K562 (cell line): Measurements from ENCODE around the gene CDK11B. TPM values are rescaled to one million over a fixed set of nuclear protein-coding genes. Genes with fewer than 3 reads are reported as not detected.
"Not testable (repeated sequence)": the region's sequence is repeated elsewhere in the genome, so short reads cannot be mapped to it uniquely, and the experiment has no call there.

Source experiments
- ATAC-seq: fragments of 200-7000 bp; cut with Tn5 transposase; 3 replicates; pipeline ENCODE4 v1.9.1; 2020; ENCODE audit warnings: moderate library complexity
- BruUV-seq: library from RNA; stranded (reverse); fragments of 400-500 nt; replicated peaks from 2 replicates; lab custom pipeline; 2021; lab: Mats Ljungman, UMichigan
- CTCF ChIA-PET: fragments of 300-600 bp; formaldehyde crosslinking; extraction: SDS; loops from one replicate; lab custom pipeline; 2021; ENCODE audit warnings: low intra/inter-chr PET ratio; lab: Yijun Ruan, JAX
- POLR2A ChIA-PET: fragments of 300-600, 350-650 bp; sonication (Branson Sonifier 250); formaldehyde crosslinking; extraction: SDS; loops from one replicate; lab custom pipeline; 2021; ENCODE audit warnings: antibody characterized with exemption, inconsistent platforms; lab: Yijun Ruan, JAX
- DNase-seq, 4 experiments: peaks; one replicate each; pipeline versions ENCODE4 v3.0.0 to v3.0.0-alpha.2; 2011 to 2018; ENCODE audit warnings: low spot score in 3 of 4, mixed read lengths in 3 of 4; ENCODE audit errors: extremely low read depth in 1 of 4
- FAIRE-seq: peaks from 2 replicates; lab custom pipeline; 2011; peaks lifted over from hg19 to GRCh38; lab: Jason Lieb, UNC
- H2AFZ ChIP-seq: 2 replicates; pipeline ENCODE4 v1.6.0; 2011; ENCODE audit warnings: low read depth, low read length, control low read depth, inconsistent platforms
- H3K27ac ChIP-seq: fragments of 200-600 bp; 3 replicates; pipeline ENCODE4 v1.8.0; 2011; ENCODE audit warnings: low read depth, mild to moderate bottlenecking, control low read depth, inconsistent platforms, low read length, moderate library complexity, mixed read lengths; ENCODE audit errors: extremely low read depth
- H3K27me3 ChIP-seq, 2 experiments: fragments of 300-600 bp in 1 of 2; 2 replicates in 1 of 2; 3 replicates in 1 of 2; pipeline versions ENCODE4 v1.6.0 to v1.8.0; 2011; ENCODE audit warnings: inconsistent platforms in 2 of 2, low read length in 2 of 2, mild to moderate bottlenecking in 1 of 2, mixed read lengths in 1 of 2, moderate library complexity in 1 of 2; ENCODE audit not compliant: control insufficient read depth in 2 of 2, insufficient read depth in 2 of 2
- H3K36me3 ChIP-seq: fragments of 300-600 bp; 3 replicates; pipeline ENCODE4 v1.8.0; 2011; ENCODE audit warnings: mild to moderate bottlenecking, low read length, inconsistent platforms; ENCODE audit not compliant: control insufficient read depth, insufficient read depth
- H3K4me1 ChIP-seq, 2 experiments: fragments of 200-600 bp in 1 of 2; replicated peaks in 1 of 2; 2 replicates in 1 of 2; 3 replicates in 1 of 2; pipeline versions ENCODE4 v1.5.1 to v1.8.0; 2011; ENCODE audit warnings: inconsistent platforms in 2 of 2, low read length in 2 of 2, mild to moderate bottlenecking in 1 of 2, mixed read lengths in 1 of 2, moderate library complexity in 1 of 2; ENCODE audit not compliant: control insufficient read depth in 2 of 2, insufficient read depth in 2 of 2
- H3K4me2 ChIP-seq: 2 replicates; pipeline ENCODE4 v1.6.1; 2011; ENCODE audit warnings: low read length, control low read depth, inconsistent platforms, mixed read lengths; ENCODE audit not compliant: insufficient read depth
- H3K4me3 ChIP-seq: fragments of 200-600 bp; sonication (generic), shearing (Covaris generic); 2 replicates; pipeline ENCODE4 v1.5.1; 2016; ENCODE audit warnings: control low read depth, inconsistent platforms
- H3K79me2 ChIP-seq: fragments of 200-600 bp; 3 replicates; pipeline ENCODE4 v1.8.0; 2011; ENCODE audit warnings: low read length, inconsistent platforms; ENCODE audit not compliant: control insufficient read depth, insufficient read depth
- H3K9ac ChIP-seq, 2 experiments: 2 replicates each; pipeline versions ENCODE4 v1.6.0 to v1.6.1; 2011; ENCODE audit warnings: low read depth in 2 of 2, low read length in 2 of 2, control low read depth in 1 of 2, inconsistent platforms in 1 of 2, mild to moderate bottlenecking in 1 of 2, mixed read lengths in 1 of 2; ENCODE audit not compliant: insufficient read depth in 1 of 2
- H3K9me1 ChIP-seq: one replicate; pipeline ENCODE4 v1.6.0; 2011; ENCODE audit warnings: inconsistent platforms, mild to moderate bottlenecking, low read length, moderate library complexity; ENCODE audit not compliant: control insufficient read depth, insufficient read depth
- H3K9me3 ChIP-seq: replicated peaks from 2 replicates; pipeline ENCODE4 v1.5.1; 2011; ENCODE audit warnings: low read depth, low read length, inconsistent platforms; ENCODE audit not compliant: control insufficient read depth, insufficient read depth
- H4K20me1 ChIP-seq: replicated peaks from 2 replicates; pipeline ENCODE4 v1.6.1; 2011; ENCODE audit warnings: low read length, inconsistent platforms, mixed read lengths; ENCODE audit not compliant: control insufficient read depth, insufficient read depth
- PATZ1 ChIP-seq: fragments of 250-450 bp; sonication (Bioruptor Pico); IDR thresholded peaks from 2 replicates; pipeline ENCODE4 v1.5.0; 2020; ENCODE audit warnings: mild to moderate bottlenecking, borderline replicate concordance
- POLR2G ChIP-seq: fragments of 200-400 bp; formaldehyde crosslinking; IDR thresholded peaks from 2 replicates; pipeline ENCODE4 v1.6.1; 2017; ENCODE audit warnings: low read depth, mild to moderate bottlenecking, antibody characterized with exemption, low read length, moderate library complexity
- SIN3A ChIP-seq, 2 experiments: fragments of 150-350 bp in 1 of 2; IDR thresholded peaks; 2 replicates each; pipeline ENCODE4 v1.6.1; 2011 to 2016; ENCODE audit warnings: borderline replicate concordance in 2 of 2, low read depth in 2 of 2, low read length in 2 of 2, mild to moderate bottlenecking in 2 of 2, moderate library complexity in 2 of 2; ENCODE audit not compliant: control insufficient read depth in 1 of 2
- SMARCA4 ChIP-seq: fragments of 450-650 bp; IDR thresholded peaks from 2 replicates; pipeline ENCODE4 v1.6.1; 2016
- ZKSCAN1 ChIP-seq: fragments of 150-350 bp; IDR thresholded peaks from 2 replicates; pipeline ENCODE4 v1.6.1; 2016; ENCODE audit warnings: low read depth, low read length
- WGBS: fragments of 100-300 bp; shearing (Covaris generic); methylation state at CpG from one replicate; pipeline ENCODE4 v1.1.6; 2016; ENCODE audit warnings: low coverage, mixed read lengths; ENCODE audit not compliant: insufficient coverage; ENCODE audit errors: missing lambda C conversion rate; 5-methylcytosine and 5-hydroxymethylcytosine counted together
- in situ Hi-C: fragments of 300-500 bp; cut with MboI; formaldehyde crosslinking; loops from 4 replicates; pipeline ENCODE4 v1.15.0; 2018; ENCODE audit warnings: inconsistent platforms, mixed read lengths
- intact Hi-C: fragments of 100-400 bp; cut with micrococcal nuclease; formaldehyde crosslinking; loops from 2 replicates; pipeline ENCODE4 v1.14.2; 2022
- polyA plus RNA-seq, 8 experiments: library from polyadenylated mRNA; depleted of rRNA in 4 of 8; stranded (reverse) in 5 of 8; unstranded in 3 of 8; fragments of >200 nt; fragmentation: Nextera tagmentation in 2 of 8; fragmentation: Illumina TruSeq in 1 of 8; extraction: Ambion mirVana in 2 of 8; extraction: Trizol in 1 of 8; gene quantifications; 2 replicates each; pipeline versions ENCODE4 v1.2.1 to v1.2.3, GENCODE V29; 2011 to 2014; ENCODE audit warnings: inconsistent platforms in 1 of 8, missing spikeins in 1 of 8
- total RNA-seq, 7 experiments: library from RNA; depleted of rRNA in 6 of 7; stranded (reverse); fragments of >200 nt in 6 of 7; fragmentation: Illumina TruSeq in 2 of 7; extraction: Trizol in 2 of 7; gene quantifications; 2 replicates each; pipeline versions ENCODE4 v1.2.1 to v1.2.3, GENCODE V29; 2011 to 2021; ENCODE audit warnings: low replicate concordance in 1 of 7
- TF ChIP-seq, protein P1 (sequence below): fragments of 250-450 bp; sonication (Bioruptor Pico); IDR thresholded peaks from 2 replicates; pipeline ENCODE4 v1.4.0; 2020

Gene CDK11B
- total and polyA plus RNA-seq, 9 of the 15 experiments (the other 6 are each of a cell fraction or from before 2014, with no cell fraction given) = 2.8 to 52.2 (median 19.5) TPM

- H4K20me1 ChIP-seq, FAIRE-seq, H3K4me3 ChIP-seq, intact Hi-C loops, DNase-seq, POLR2A ChIA-PET, H3K9ac ChIP-seq, in situ Hi-C loops, H3K9me1 ChIP-seq, H3K27me3 ChIP-seq, BruUV-seq, H2AFZ ChIP-seq, H3K9me3 ChIP-seq, ATAC-seq, H3K79me2 ChIP-seq, CTCF ChIA-PET, H3K4me1 ChIP-seq, H3K4me2 ChIP-seq, H3K27ac ChIP-seq: not testable (repeated sequence)
- peaks cover 18% of the 10 kb centered on the region; the same call in 1 of the 3 replicates for H3K36me3 ChIP-seq
- 94% methylated on average over 27 of the region's 27 CpGs for WGBS
- peak; percentile 49 for TF ChIP-seq POLR2G
These were observed 45.6 kb upstream of the CDK11B start for GRCh38 chr1:1704284-1704957.

DNA sequence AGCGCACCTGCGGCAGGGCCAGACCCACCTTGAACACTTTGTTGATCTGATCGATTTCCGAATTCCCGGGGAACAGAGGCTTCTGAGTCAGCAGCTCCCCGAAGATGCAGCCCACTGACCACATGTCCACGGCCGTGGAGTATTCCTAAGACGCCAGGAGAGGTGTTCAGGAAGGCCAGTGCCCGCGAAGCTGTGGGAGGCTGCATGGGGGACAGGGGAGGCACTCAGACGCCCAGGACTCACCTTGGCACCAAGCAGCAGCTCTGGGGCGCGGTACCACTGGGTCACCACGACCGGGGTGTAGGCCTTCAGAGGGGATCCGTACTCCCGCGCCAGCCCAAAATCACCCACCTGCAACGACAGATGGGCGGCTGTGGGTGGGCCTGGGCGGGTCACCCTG is 45.0 kb upstream of the CDK11B start:
- FAIRE-seq (no peak), DNase-seq (no peak), ATAC-seq (no peak)
- Histone ChIP-seq H3K9me3 (no peaks in the 10 kb centered on the region), H4K20me1 (no peaks in the 10 kb centered on the region), H3K4me1 (no peaks in the 10 kb centered on the region), H3K79me2 (no peaks in the 10 kb centered on the region), H3K9ac (no peak overlapping the region), H3K4me2 (no peak overlapping the region), H3K4me3 (no peak overlapping the region), H3K27ac (no peak overlapping the region), H2AFZ (no peak overlapping the region), H3K9me1 (no peaks in the 10 kb centered on the region), H3K27me3 (no peaks in the 10 kb centered on the region), H3K36me3 (peaks cover 18% of the 10 kb centered on the region; the same call in 1 of the 3 replicates)
- in situ Hi-C loops (no loop called here), intact Hi-C loops (no loop called here)
- no TSS peak for BruUV-seq
- POLR2A ChIA-PET = interaction anchor here (0.7 kb wide), 1 partner anchor 280 kb away, joined by 3 read pairs; no protein-coding TSS in a partner anchor
- over 99% methylated on average over 16 of the region's 22 CpGs for WGBS
- CTCF ChIA-PET = no interaction called here
- TF ChIP-seq, protein P1, sequence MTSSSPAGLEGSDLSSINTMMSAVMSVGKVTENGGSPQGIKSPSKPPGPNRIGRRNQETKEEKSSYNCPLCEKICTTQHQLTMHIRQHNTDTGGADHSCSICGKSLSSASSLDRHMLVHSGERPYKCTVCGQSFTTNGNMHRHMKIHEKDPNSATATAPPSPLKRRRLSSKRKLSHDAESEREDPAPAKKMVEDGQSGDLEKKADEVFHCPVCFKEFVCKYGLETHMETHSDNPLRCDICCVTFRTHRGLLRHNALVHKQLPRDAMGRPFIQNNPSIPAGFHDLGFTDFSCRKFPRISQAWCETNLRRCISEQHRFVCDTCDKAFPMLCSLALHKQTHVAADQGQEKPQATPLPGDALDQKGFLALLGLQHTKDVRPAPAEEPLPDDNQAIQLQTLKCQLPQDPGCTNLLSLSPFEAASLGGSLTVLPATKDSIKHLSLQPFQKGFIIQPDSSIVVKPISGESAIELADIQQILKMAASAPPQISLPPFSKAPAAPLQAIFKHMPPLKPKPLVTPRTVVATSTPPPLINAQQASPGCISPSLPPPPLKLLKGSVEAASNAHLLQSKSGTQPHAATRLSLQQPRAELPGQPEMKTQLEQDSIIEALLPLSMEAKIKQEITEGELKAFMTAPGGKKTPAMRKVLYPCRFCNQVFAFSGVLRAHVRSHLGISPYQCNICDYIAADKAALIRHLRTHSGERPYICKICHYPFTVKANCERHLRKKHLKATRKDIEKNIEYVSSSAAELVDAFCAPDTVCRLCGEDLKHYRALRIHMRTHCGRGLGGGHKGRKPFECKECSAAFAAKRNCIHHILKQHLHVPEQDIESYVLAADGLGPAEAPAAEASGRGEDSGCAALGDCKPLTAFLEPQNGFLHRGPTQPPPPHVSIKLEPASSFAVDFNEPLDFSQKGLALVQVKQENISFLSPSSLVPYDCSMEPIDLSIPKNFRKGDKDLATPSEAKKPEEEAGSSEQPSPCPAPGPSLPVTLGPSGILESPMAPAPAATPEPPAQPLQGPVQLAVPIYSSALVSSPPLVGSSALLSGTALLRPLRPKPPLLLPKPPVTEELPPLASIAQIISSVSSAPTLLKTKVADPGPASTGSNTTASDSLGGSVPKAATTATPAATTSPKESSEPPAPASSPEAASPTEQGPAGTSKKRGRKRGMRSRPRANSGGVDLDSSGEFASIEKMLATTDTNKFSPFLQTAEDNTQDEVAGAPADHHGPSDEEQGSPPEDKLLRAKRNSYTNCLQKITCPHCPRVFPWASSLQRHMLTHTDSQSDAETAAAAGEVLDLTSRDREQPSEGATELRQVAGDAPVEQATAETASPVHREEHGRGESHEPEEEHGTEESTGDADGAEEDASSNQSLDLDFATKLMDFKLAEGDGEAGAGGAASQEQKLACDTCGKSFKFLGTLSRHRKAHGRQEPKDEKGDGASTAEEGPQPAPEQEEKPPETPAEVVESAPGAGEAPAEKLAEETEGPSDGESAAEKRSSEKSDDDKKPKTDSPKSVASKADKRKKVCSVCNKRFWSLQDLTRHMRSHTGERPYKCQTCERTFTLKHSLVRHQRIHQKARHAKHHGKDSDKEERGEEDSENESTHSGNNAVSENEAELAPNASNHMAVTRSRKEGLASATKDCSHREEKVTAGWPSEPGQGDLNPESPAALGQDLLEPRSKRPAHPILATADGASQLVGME = no peak
- TF ChIP-seq ZKSCAN1 (no peak), PATZ1 (no peak), SMARCA4 (no peak), SIN3A (IDR thresholded peaks at IDR 0.05; ENCODE audit: borderline replicate concordance in 2 of 2, control insufficient read depth in 1 of 2, low read depth in 2 of 2, low read length in 2 of 2) (no peak)
